HepG2 (cell line): ENCODE results near the gene FN1. TPM values are rescaled to one million over a fixed set of nuclear protein-coding genes. Genes with fewer than 3 reads are reported as not detected.
A peak's percentile ranks its signal among the peaks of the same experiment; 100 is the strongest.

Experiments
- CBX5 ChIP-seq: sonication (generic); formaldehyde crosslinking; IDR thresholded peaks from 2 replicates; pipeline ENCODE4 v1.4.0; 2020; ENCODE audit warnings: missing genetic modification reagents, borderline replicate concordance
- E2F5 ChIP-seq: sonication (generic); formaldehyde crosslinking; conservative IDR thresholded peaks from 2 replicates; pipeline ENCODE4 v1.4.0; 2020; ENCODE audit warnings: missing genetic modification reagents
- FLYWCH1 ChIP-seq: sonication (generic); formaldehyde crosslinking; IDR thresholded peaks from 2 replicates; pipeline ENCODE4 v1.8.1; 2023; ENCODE audit warnings: mild to moderate bottlenecking, missing genetic modification reagents
- FOXJ3 ChIP-seq: sonication (generic); formaldehyde crosslinking; IDR thresholded peaks from 2 replicates; pipeline ENCODE4 v1.4.0; 2020; ENCODE audit warnings: missing genetic modification reagents, mild to moderate bottlenecking, borderline replicate concordance
- HDAC2 ChIP-seq: sonication (generic); formaldehyde crosslinking; IDR thresholded peaks from 2 replicates; pipeline ENCODE4 v1.4.0; 2020; ENCODE audit warnings: missing genetic modification reagents
- HNRNPL ChIP-seq: fragments of 200-400 bp; formaldehyde crosslinking; IDR thresholded peaks from 2 replicates; pipeline ENCODE4 v1.6.1; 2017; ENCODE audit warnings: mild to moderate bottlenecking, low read depth, low read length
- HNRNPUL1 ChIP-seq: fragments of 200-400 bp; formaldehyde crosslinking; IDR thresholded peaks from 2 replicates; pipeline ENCODE4 v1.6.1; 2017; ENCODE audit warnings: low read depth, mild to moderate bottlenecking, low read length, moderate library complexity
- KDM2A ChIP-seq: sonication (generic); formaldehyde crosslinking; IDR thresholded peaks from 2 replicates; pipeline ENCODE4 v1.4.0; 2020; ENCODE audit warnings: low read depth, missing genetic modification reagents, borderline replicate concordance
- MIER3 ChIP-seq: IDR thresholded peaks from 2 replicates; pipeline ENCODE4 v1.6.1; 2016; ENCODE audit warnings: missing compliant biosample characterization, borderline replicate concordance
- PPARG ChIP-seq: conservative IDR thresholded peaks from 2 replicates; pipeline ENCODE4 v1.6.1; 2016; ENCODE audit warnings: missing biosample characterization, missing genetic modification reagents
- RBM22 ChIP-seq: fragments of 200-400 bp; formaldehyde crosslinking; optimal IDR thresholded peaks from 2 replicates; pipeline ENCODE3; 2017; ENCODE audit warnings: mild to moderate bottlenecking, low read length, moderate library complexity
- SRSF1 ChIP-seq: fragments of 200-400 bp; formaldehyde crosslinking; optimal IDR thresholded peaks from 2 replicates; pipeline ENCODE3; 2017; ENCODE audit warnings: mild to moderate bottlenecking, low read depth, low read length, moderate library complexity
- YEATS4 ChIP-seq: sonication (generic); formaldehyde crosslinking; IDR thresholded peaks from 2 replicates; pipeline ENCODE4 v1.4.0; 2020; ENCODE audit warnings: missing genetic modification reagents, borderline replicate concordance
- ZIK1 ChIP-seq: sonication (generic); formaldehyde crosslinking; IDR thresholded peaks from 2 replicates; pipeline ENCODE4 v1.5.0; 2020; ENCODE audit warnings: mild to moderate bottlenecking, low read depth, missing genetic modification reagents, borderline replicate concordance
- ZNF3 ChIP-seq: IDR thresholded peaks from 2 replicates; pipeline ENCODE4 v1.7.0; 2017; ENCODE audit warnings: inconsistent platforms
- ZNF33A ChIP-seq: sonication (generic); formaldehyde crosslinking; IDR thresholded peaks from 2 replicates; pipeline ENCODE4 v1.5.1; 2020; ENCODE audit warnings: missing genetic modification reagents, mild to moderate bottlenecking, moderate library complexity, borderline replicate concordance
- ZNF382 ChIP-seq: sonication (generic); formaldehyde crosslinking; IDR thresholded peaks from 2 replicates; pipeline ENCODE4 v1.5.0; 2020; ENCODE audit warnings: missing genetic modification reagents, mild to moderate bottlenecking, borderline replicate concordance
- ZNF407 ChIP-seq: sonication (generic); formaldehyde crosslinking; IDR thresholded peaks from one replicate; pipeline ENCODE4 v1.5.1; 2020; ENCODE audit warnings: mild to moderate bottlenecking, missing genetic modification reagents; ENCODE audit errors: not compliant biosample characterization
- ZNF460 ChIP-seq: sonication (generic); formaldehyde crosslinking; IDR thresholded peaks from 2 replicates; pipeline ENCODE4 v1.5.1; 2020; ENCODE audit warnings: missing genetic modification reagents, mild to moderate bottlenecking, borderline replicate concordance
- ZNF580 ChIP-seq: IDR thresholded peaks from 2 replicates; pipeline ENCODE4 v1.6.1; 2016; ENCODE audit warnings: low read depth, borderline replicate concordance
- polyA plus RNA-seq, 8 experiments: library from polyadenylated mRNA; depleted of rRNA in 3 of 8; stranded (reverse) in 7 of 8; unstranded in 1 of 8; fragments of >200 nt; fragmentation: Illumina TruSeq in 4 of 8; extraction: Trizol in 4 of 8; gene quantifications; 2 replicates each; pipeline versions ENCODE4 v1.2.1 to v1.2.3, GENCODE V29; 2011 to 2016; ENCODE audit warnings: low read depth in 4 of 8, missing spikeins in 1 of 8, mixed read lengths in 1 of 8; ENCODE audit not compliant: insufficient read depth in 1 of 8
- total RNA-seq, 5 experiments: library from RNA; depleted of rRNA; stranded (reverse); fragments of >200 nt; fragmentation: Illumina TruSeq; extraction: Trizol; gene quantifications; 2 replicates each; pipeline ENCODE4 v1.2.3, GENCODE V29; 2016; ENCODE audit warnings: low read depth in 1 of 5

Gene FN1
- total and polyA plus RNA-seq, 2 of the 13 experiments (the other 11 are each of a cell fraction or from before 2014, with no cell fraction given) = 1,847 to 6,471 TPM

- TF ChIP-seq ZNF407 (CRISPR knock-in tag) (no peak), CBX5 (CRISPR knock-in tag) (no peak), ZNF33A (CRISPR knock-in tag) (no peak), PPARG (CRISPR knock-in tag) (no peak; the same call in 1 of the 2 replicates), SRSF1 (no peak), ZNF580 (0 out of 2 replicates have a peak, but pooled peaks have one; percentile 32), FLYWCH1 (CRISPR knock-in tag) (no peak), ZNF382 (CRISPR knock-in tag) (0 out of 2 replicates have a peak, but pooled peaks have one; percentile 66), ZIK1 (no peak), RBM22 (peak; percentile 96), HNRNPL (no peak), ZNF460 (no peak), YEATS4 (CRISPR knock-in tag) (no peak), HNRNPUL1 (no peak), KDM2A (CRISPR knock-in tag) (no peak), MIER3 (CRISPR knock-in tag) (no peak), HDAC2 (CRISPR knock-in tag) (no peak), E2F5 (CRISPR knock-in tag) (no peak), FOXJ3 (0 out of 2 replicates have a peak, but pooled peaks have one; percentile 12), ZNF3 (CRISPR knock-in tag) (no peak)
Measured at GRCh38 chr2:215431778-215432758, 3.8 kb downstream of the FN1 start (continued).
